ENCODE results near the gene MFAP2.

The MFAP2 gene

DNA sequence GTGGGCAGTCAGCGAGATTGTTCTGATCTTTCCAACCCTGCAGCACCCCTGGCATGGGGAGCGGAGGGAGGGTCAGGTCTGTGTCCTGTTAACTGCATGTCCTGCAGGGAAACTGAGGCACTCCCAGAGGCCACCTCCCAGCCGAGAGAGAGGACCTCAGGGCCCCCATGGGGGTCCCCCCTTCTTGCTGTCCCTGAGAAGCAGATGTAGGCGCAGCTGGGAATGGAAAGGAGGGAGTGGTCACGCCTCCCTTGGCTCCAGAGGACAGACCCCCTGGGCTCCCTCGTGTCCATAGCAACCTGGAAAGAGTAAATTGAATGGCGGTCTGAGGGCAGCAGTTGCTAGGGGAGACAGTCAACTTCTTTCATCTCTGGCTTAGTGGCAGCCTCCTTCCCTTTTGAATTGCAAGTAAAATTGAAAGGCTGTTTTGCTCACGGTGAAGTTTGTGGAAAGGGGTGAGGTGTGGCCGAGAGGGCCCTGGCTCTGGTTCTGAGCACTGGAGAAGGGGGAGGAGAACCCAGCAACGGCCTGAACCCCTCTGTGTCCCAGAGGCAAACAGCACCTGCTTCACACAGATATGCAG lies 53.8 kb downstream of the MFAP2 start:
- no peak for DNase-seq

- DNase-seq, result no peak
Measured at GRCh38 chr1:16925635-16926490, 54.6 kb downstream of the MFAP2 start.

DNA sequence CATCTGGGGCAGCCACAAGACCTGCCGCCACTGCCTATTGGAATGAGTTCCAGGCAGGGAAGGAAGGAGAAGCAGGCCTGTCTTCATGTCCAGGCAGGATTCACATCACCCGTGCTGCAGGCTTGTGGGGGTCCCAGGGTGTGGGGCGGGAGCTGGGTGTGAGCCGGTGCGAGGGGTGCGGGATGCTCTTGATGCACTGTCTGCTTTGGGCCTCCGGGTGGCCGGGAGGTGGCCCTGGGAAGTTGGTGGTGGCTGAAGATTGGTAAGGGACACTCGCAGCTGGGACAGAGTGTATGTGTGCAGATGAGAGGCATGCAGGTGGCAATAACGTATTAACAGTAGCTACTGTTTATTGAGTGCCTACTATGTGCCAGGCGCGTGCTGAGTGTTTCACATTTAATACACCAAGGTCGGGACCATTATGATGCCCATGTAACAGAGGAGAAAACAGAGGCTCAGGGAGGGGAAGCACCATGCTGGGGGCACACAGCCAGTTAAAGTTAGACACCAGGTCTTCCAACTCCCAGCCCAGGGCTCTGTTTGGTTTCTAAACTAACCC lies 55.4 kb downstream of the MFAP2 start:
- no peak for DNase-seq
